HG02678 (cell line): ENCODE measurements around the gene ACOT8.
"Not testable (repeated sequence)": the region's sequence is repeated elsewhere in the genome, so short reads cannot be mapped to it uniquely, and the experiment has no call there.

Source experiments
- ATAC-seq: cut with Tn5 transposase; IDR thresholded peaks from one replicate; pipeline ENCODE4 v1.9.1; 2021; ENCODE audit warnings: mild to moderate bottlenecking, moderate library complexity; ENCODE audit not compliant: unreplicated experiment

ACOT8 gene

GRCh38 chr20:45832619-45833018 lies 24.6 kb downstream of the ACOT8 start:
- no peak for ATAC-seq

- not testable (repeated sequence) for ATAC-seq
Observed at GRCh38 chr20:45829673-45830106, 27.5 kb downstream of the ACOT8 start.

GRCh38 chr20:45828589-45828988 lies 28.6 kb downstream of the ACOT8 start:
- ATAC-seq = no peak

GRCh38 chr20:45827712-45828111 lies 29.5 kb downstream of the ACOT8 start:
- ATAC-seq = no peak

- ATAC-seq = no peak
Observed at GRCh38 chr20:45827030-45827652, 30.1 kb downstream of the ACOT8 start, which contains the start of gene TNNC2. Gene TNNC2, minus strand, starts transcription at chr20:45827312. Its CDS starts 64 bp downstream, at chr20:45827248.

GRCh38 chr20:45826381-45827019 lies 30.7 kb downstream of the ACOT8 start:
- no peak for ATAC-seq

GRCh38 chr20:45823949-45824835 lies 33.0 kb downstream of the ACOT8 start:
- ATAC-seq = no peak

- no peak for ATAC-seq
Observed at GRCh38 chr20:45822857-45823256, 34.3 kb downstream of the ACOT8 start.

GRCh38 chr20:45821947-45822346 lies 35.2 kb downstream of the ACOT8 start:
- ATAC-seq = no peak

GRCh38 chr20:45819466-45819865 lies 37.7 kb downstream of the ACOT8 start:
- no peak for ATAC-seq

- no peak for ATAC-seq
Observed at GRCh38 chr20:45818239-45818638, 39.0 kb downstream of the ACOT8 start.

- ATAC-seq = no peak
Observed at GRCh38 chr20:45817376-45818194, 39.6 kb downstream of the ACOT8 start.

GRCh38 chr20:45816951-45817350 lies 40.2 kb downstream of the ACOT8 start:
- ATAC-seq = no peak

- no peak for ATAC-seq
Observed at GRCh38 chr20:45814314-45814713, 42.9 kb downstream of the ACOT8 start.

GRCh38 chr20:45813489-45813888 lies 43.7 kb downstream of the ACOT8 start:
- no peak for ATAC-seq

- ATAC-seq = no peak
Observed at GRCh38 chr20:45813006-45813340, 44.2 kb downstream of the ACOT8 start.

- ATAC-seq = peak; percentile 99
Observed at GRCh38 chr20:45812157-45813005, 44.8 kb downstream of the ACOT8 start, which contains the start of gene UBE2C. Gene UBE2C, plus strand, starts transcription at chr20:45812644. Its CDS starts 52 bp downstream, at chr20:45812696.

GRCh38 chr20:45810191-45810970 lies 46.8 kb downstream of the ACOT8 start:
- no peak for ATAC-seq

- no peak for ATAC-seq
Observed at GRCh38 chr20:45801851-45802250, 55.3 kb downstream of the ACOT8 start.
